Measurements from ENCODE around the gene RARA. TPM values are rescaled to one million over a fixed set of nuclear protein-coding genes. Genes with fewer than 3 reads are reported as not detected.

Gene RARA
- total RNA-seq, 2 donors from 2014 or later: 22.7 to 27.6 TPM

GRCh38 chr17:40351359-40352236 lies 42.6 kb downstream of the RARA start:
- peaks cover 54% of the 10 kb centered on the region for H3K36me3 ChIP-seq (ENCODE audit: control insufficient read depth, insufficient read depth, low read length)
- Mint-ChIP-seq H3K4me1 (peaks cover 34% of the 10 kb centered on the region), H3K27ac (no peak overlapping the region), H3K36me3 (ENCODE audit: low read depth) (peaks cover 43% of the 10 kb centered on the region), H3K27me3 (ENCODE audit: insufficient read depth) (no peaks in the 10 kb centered on the region), H3K9me3 (no peaks in the 10 kb centered on the region), H3K4me3 (no peak overlapping the region)
- peak overlapping the region; percentile 97 for H3K27ac ChIP-seq (ENCODE audit: low read depth, low read length)
- H3K4me3 ChIP-seq (ENCODE audit: low read length): no peak overlapping the region
- peaks cover 2% of the 10 kb centered on the region for H3K4me1 ChIP-seq (ENCODE audit: control insufficient read depth, insufficient read depth, low read length)
- H3K27me3 ChIP-seq (ENCODE audit: control insufficient read depth, insufficient read depth, low read length, poor library complexity, severe bottlenecking): no peaks in the 10 kb centered on the region
- DNase-seq: peak; percentile 63
- no peak overlapping the region for H3K9ac ChIP-seq (ENCODE audit: extremely low read depth, low read length, poor library complexity, severe bottlenecking)
- TF ChIP-seq CTCF (conservative IDR thresholded peaks at IDR 0.05): no peak
- WGBS, 2 experiments (ENCODE audit: insufficient coverage in 1 of 2, insufficient read length in 1 of 2): 77 to 89% methylated on average over 16 to 27 of the region's 27 CpGs
- H3K9me3 ChIP-seq (ENCODE audit: control insufficient read depth, low read length): no peaks in the 10 kb centered on the region

DNA sequence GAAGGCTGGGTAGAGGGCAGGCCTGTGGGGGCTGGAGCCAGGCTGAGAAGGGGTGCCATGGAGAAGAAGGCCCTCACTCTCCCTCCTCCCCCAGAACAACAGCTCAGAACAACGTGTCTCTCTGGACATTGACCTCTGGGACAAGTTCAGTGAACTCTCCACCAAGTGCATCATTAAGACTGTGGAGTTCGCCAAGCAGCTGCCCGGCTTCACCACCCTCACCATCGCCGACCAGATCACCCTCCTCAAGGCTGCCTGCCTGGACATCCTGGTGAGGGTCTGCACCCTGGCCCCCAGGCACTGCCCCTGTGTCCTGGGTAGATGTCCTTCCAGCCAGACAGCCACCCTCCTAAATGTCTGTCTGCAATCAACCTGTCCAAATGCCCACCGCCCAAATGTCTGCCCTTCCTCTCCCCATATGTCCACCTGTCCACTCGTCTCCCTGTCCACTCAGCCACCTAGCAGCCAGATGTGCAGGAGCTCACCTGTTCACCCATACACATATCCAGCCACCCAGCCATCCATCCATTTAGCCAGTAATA lies 43.3 kb downstream of the RARA start:
- Mint-ChIP-seq H3K27me3 (ENCODE audit: insufficient read depth) (no peaks in the 10 kb centered on the region), H3K9me3 (no peaks in the 10 kb centered on the region), H3K4me3 (no peak overlapping the region), H3K36me3 (ENCODE audit: low read depth) (peaks cover 43% of the 10 kb centered on the region), H3K4me1 (peaks cover 27% of the 10 kb centered on the region), H3K27ac (no peak overlapping the region)
- Histone ChIP-seq H3K27ac (ENCODE audit: low read depth, low read length) (peak overlapping the region; percentile 97), H3K36me3 (ENCODE audit: control insufficient read depth, insufficient read depth, low read length) (peaks cover 54% of the 10 kb centered on the region), H3K27me3 (ENCODE audit: control insufficient read depth, insufficient read depth, low read length, poor library complexity, severe bottlenecking) (no peaks in the 10 kb centered on the region), H3K4me1 (ENCODE audit: control insufficient read depth, insufficient read depth, low read length) (no peaks in the 10 kb centered on the region), H3K4me3 (ENCODE audit: low read length) (no peak overlapping the region), H3K9ac (ENCODE audit: extremely low read depth, low read length, poor library complexity, severe bottlenecking) (no peak overlapping the region), H3K9me3 (ENCODE audit: control insufficient read depth, low read length) (no peaks in the 10 kb centered on the region)
- WGBS, 2 experiments (ENCODE audit: insufficient coverage in 1 of 2, insufficient read length in 1 of 2): 88 to 89% methylated on average over 7 of the region's 7 CpGs
- TF ChIP-seq CTCF (conservative IDR thresholded peaks at IDR 0.05): no peak
- DNase-seq: peak; percentile 44

- H3K4me3 ChIP-seq (ENCODE audit: low read length): no peak overlapping the region
- no peaks in the 10 kb centered on the region for H3K27me3 ChIP-seq (ENCODE audit: control insufficient read depth, insufficient read depth, low read length, poor library complexity, severe bottlenecking)
- H3K36me3 Mint-ChIP-seq (ENCODE audit: low read depth): peaks cover 43% of the 10 kb centered on the region
- WGBS, 2 experiments (ENCODE audit: insufficient coverage in 1 of 2, insufficient read length in 1 of 2): 93 to 98% methylated on average over 6 to 9 of the region's 9 CpGs
- no peak overlapping the region for H3K4me3 Mint-ChIP-seq
- H3K9me3 ChIP-seq (ENCODE audit: control insufficient read depth, low read length): no peaks in the 10 kb centered on the region
- no peak for TF ChIP-seq CTCF (conservative IDR thresholded peaks at IDR 0.05)
- peak; percentile 63 for DNase-seq
- no peaks in the 10 kb centered on the region for H3K4me1 ChIP-seq (ENCODE audit: control insufficient read depth, insufficient read depth, low read length)
- no peak overlapping the region for H3K27ac ChIP-seq (ENCODE audit: low read depth, low read length)
- peaks cover 24% of the 10 kb centered on the region for H3K4me1 Mint-ChIP-seq
- H3K36me3 ChIP-seq (ENCODE audit: control insufficient read depth, insufficient read depth, low read length): peaks cover 54% of the 10 kb centered on the region
- no peaks in the 10 kb centered on the region for H3K9me3 Mint-ChIP-seq
- H3K27ac Mint-ChIP-seq: peak overlapping the region; percentile 55
- H3K27me3 Mint-ChIP-seq (ENCODE audit: insufficient read depth): no peaks in the 10 kb centered on the region
- no peak overlapping the region for H3K9ac ChIP-seq (ENCODE audit: extremely low read depth, low read length, poor library complexity, severe bottlenecking)
These were observed 43.9 kb downstream of the RARA start for GRCh38 chr17:40352779-40353394.
